Esophagus squamous epithelium (tissue), 4 donors: ENCODE results near the gene OBSCN.

Source experiments
- CTCF ChIP-seq, 6 experiments: fragments of 450-650 bp in 4 of 6; fragments of 200-600 bp in 2 of 6; sonication (generic) in 2 of 6; IDR thresholded peaks; one replicate each; pipeline ENCODE4 v1.5.1; 2016 to 2019; ENCODE audit warnings: antibody characterized with exemption in 6 of 6, mild to moderate bottlenecking in 4 of 6, moderate library complexity in 4 of 6
- POLR2A ChIP-seq, 4 donors: fragments of 450-650 bp; IDR thresholded peaks; one replicate each; pipeline ENCODE4 v1.6.1; 2017; ENCODE audit warnings: antibody characterized with exemption in 4 of 4, mild to moderate bottlenecking in 4 of 4, moderate library complexity in 3 of 4

- TF ChIP-seq CTCF (IDR thresholded peaks at IDR 0.05) (no peak), POLR2A (IDR thresholded peaks at IDR 0.05) (no peak)
These were observed 113.6 kb downstream of the OBSCN start for GRCh38 chr1:228321435-228321834.
